Neuronal stem cell (in vitro differentiated cells): Measurements from ENCODE around the gene RAP1A.

Experiments used
- DNase-seq: peaks from one replicate; pipeline ENCODE4 v3.0.0-alpha.2; 2013; ENCODE audit warnings: low spot score
- H2AFZ ChIP-seq: one replicate; pipeline ENCODE4 v1.6.1; 2013; ENCODE audit warnings: mild to moderate bottlenecking, low read length, inconsistent platforms
- H2AK5ac ChIP-seq: 2 replicates; pipeline ENCODE4 v1.6.1; 2013; ENCODE audit warnings: low read depth, mild to moderate bottlenecking, inconsistent platforms, low read length, moderate library complexity, mixed read lengths
- H2BK120ac ChIP-seq: 2 replicates; pipeline ENCODE4 v1.6.1; 2013; ENCODE audit warnings: low read depth, mild to moderate bottlenecking, inconsistent platforms, low read length, moderate library complexity, mixed read lengths
- H2BK12ac ChIP-seq: one replicate; pipeline ENCODE4 v1.6.1; 2013; ENCODE audit warnings: low read length, inconsistent platforms
- H2BK15ac ChIP-seq: 2 replicates; pipeline ENCODE4 v1.6.1; 2013; ENCODE audit warnings: mild to moderate bottlenecking, low read length, inconsistent platforms, mixed read lengths
- H2BK5ac ChIP-seq: one replicate; pipeline ENCODE4 v1.6.1; 2013; ENCODE audit warnings: inconsistent platforms, mild to moderate bottlenecking, low read length, moderate library complexity
- H3K14ac ChIP-seq: one replicate; pipeline ENCODE4 v1.6.1; 2013; ENCODE audit warnings: low read length, inconsistent platforms
- H3K18ac ChIP-seq: 2 replicates; pipeline ENCODE4 v1.6.1; 2013; ENCODE audit warnings: low read length, inconsistent platforms
- H3K23ac ChIP-seq: 2 replicates; pipeline ENCODE4 v1.6.1; 2013; ENCODE audit warnings: low read depth, mild to moderate bottlenecking, mixed read lengths, low read length, inconsistent platforms; ENCODE audit not compliant: poor library complexity
- H3K27ac ChIP-seq: replicated peaks from 3 replicates; pipeline ENCODE4 v1.5.1; 2013; ENCODE audit warnings: low read length, inconsistent platforms
- H3K27me3 ChIP-seq, 3 experiments: 2 replicates each; pipeline ENCODE4 v1.6.1; 2013; ENCODE audit warnings: low read length in 3 of 3, mild to moderate bottlenecking in 2 of 3, inconsistent platforms in 1 of 3, low read depth in 1 of 3, mixed read lengths in 1 of 3, moderate library complexity in 1 of 3; ENCODE audit not compliant: control insufficient read depth in 3 of 3, insufficient read depth in 3 of 3
- H3K36me3 ChIP-seq, 2 donors: replicated peaks in 1 of 2; 2 replicates each; pipeline ENCODE4 v1.6.1; 2013; ENCODE audit warnings: low read length in 2 of 2; ENCODE audit not compliant: control insufficient read depth in 2 of 2, insufficient read depth in 2 of 2
- H3K4ac ChIP-seq: 2 replicates; pipeline ENCODE4 v1.6.1; 2013; ENCODE audit warnings: inconsistent platforms, mild to moderate bottlenecking, low read length, moderate library complexity
- H3K4me1 ChIP-seq, 2 donors: 1 replicate in 1 of 2; 2 replicates in 1 of 2; pipeline ENCODE4 v1.6.1; 2013; ENCODE audit warnings: low read length in 2 of 2, low read depth in 1 of 2; ENCODE audit not compliant: control insufficient read depth in 2 of 2, insufficient read depth in 1 of 2
- H3K4me2 ChIP-seq: one replicate; pipeline ENCODE4 v1.6.1; 2013; ENCODE audit warnings: mild to moderate bottlenecking, low read length, inconsistent platforms; ENCODE audit not compliant: insufficient read depth, poor library complexity, severe bottlenecking
- H3K4me3 ChIP-seq, 2 donors: 2 replicates each; pipeline ENCODE4 v1.5.1; 2013; ENCODE audit warnings: low read length in 2 of 2, mild to moderate bottlenecking in 2 of 2, inconsistent platforms in 1 of 2, moderate library complexity in 1 of 2
- H3K79me1 ChIP-seq: one replicate; pipeline ENCODE4 v1.6.1; 2013; ENCODE audit warnings: low read depth, mild to moderate bottlenecking, inconsistent platforms, low read length, moderate library complexity
- H3K9ac ChIP-seq: one replicate; pipeline ENCODE4 v1.6.1; 2013; ENCODE audit warnings: mild to moderate bottlenecking, low read depth, low read length, inconsistent platforms; ENCODE audit not compliant: poor library complexity
- H3K9me3 ChIP-seq, 2 donors: replicated peaks in 1 of 2; 2 replicates each; pipeline versions ENCODE3 to v1.6.1; 2013; ENCODE audit warnings: low read length in 2 of 2, mild to moderate bottlenecking in 2 of 2, inconsistent platforms in 1 of 2, low read depth in 1 of 2, mixed read lengths in 1 of 2, moderate library complexity in 1 of 2; ENCODE audit not compliant: control insufficient read depth in 2 of 2, insufficient read depth in 1 of 2
- H4K8ac ChIP-seq: one replicate; pipeline ENCODE4 v1.6.1; 2013; ENCODE audit warnings: low read depth, mild to moderate bottlenecking, inconsistent platforms, low read length, moderate library complexity
- H4K91ac ChIP-seq: one replicate; pipeline ENCODE4 v1.6.1; 2013; ENCODE audit warnings: low read length, low read depth, mild to moderate bottlenecking, inconsistent platforms; ENCODE audit not compliant: poor library complexity
- WGBS, 2 donors: extraction: QIAGEN DNeasy Blood & Tissue Kit; methylation state at CpG; one replicate each; pipeline ENCODE4 v1.1.7; 2013; ENCODE audit warnings: missing lambda C conversion rate in 2 of 2, mixed read lengths in 1 of 2; ENCODE audit not compliant: insufficient read length in 2 of 2, insufficient replicate concordance in 1 of 2; ENCODE audit errors: extremely low coverage in 2 of 2; 5-methylcytosine and 5-hydroxymethylcytosine counted together

RAP1A gene

GRCh38 chr1:111597426-111597825 is 22.2 kb upstream of the RAP1A start:
- Histone ChIP-seq H3K9ac (no peak overlapping the region), H2BK12ac (no peak overlapping the region), H3K4ac (no peak overlapping the region), H3K23ac (no peak overlapping the region), H4K8ac (no peak overlapping the region), H2AFZ (no peak overlapping the region), H3K36me3 (no peaks in the 10 kb centered on the region), H3K4me3 (no peak overlapping the region), H3K9me3 (no peaks in the 10 kb centered on the region), H4K91ac (no peak overlapping the region), H3K4me2 (no peak overlapping the region), H2BK120ac (no peak overlapping the region), H3K27ac (no peak overlapping the region), H3K27me3 (peaks cover 0 to 13% (median 0%) of the 10 kb centered on the region in 3 experiments), H2AK5ac (no peak overlapping the region), H3K18ac (no peak overlapping the region), H3K79me1 (no peaks in the 10 kb centered on the region), H2BK15ac (no peak overlapping the region), H3K4me1 (peaks cover 6 to 8% of the 10 kb centered on the region in 2 donors), H3K14ac (no peak overlapping the region), H2BK5ac (no peak overlapping the region)
- no peak for DNase-seq
- WGBS, 2 donors = no CpG with 5 or more reads among the region's 5 CpGs

GRCh38 chr1:111598544-111598943 is 21.0 kb upstream of the RAP1A start:
- Histone ChIP-seq H3K4me2 (no peak overlapping the region), H3K23ac (no peak overlapping the region), H3K27ac (no peak overlapping the region), H3K36me3 (no peaks in the 10 kb centered on the region), H3K9ac (no peak overlapping the region), H2AFZ (no peak overlapping the region), H3K27me3 (peaks cover 0 to 20% (median 0%) of the 10 kb centered on the region in 3 experiments), H2BK5ac (no peak overlapping the region), H4K91ac (no peak overlapping the region), H2BK120ac (no peak overlapping the region), H3K14ac (no peak overlapping the region), H3K18ac (no peak overlapping the region), H3K9me3 (no peaks in the 10 kb centered on the region), H2AK5ac (no peak overlapping the region), H2BK12ac (no peak overlapping the region), H3K79me1 (no peaks in the 10 kb centered on the region), H3K4me1 (no peaks in the 10 kb centered on the region), H3K4ac (no peak overlapping the region), H3K4me3 (no peak overlapping the region), H4K8ac (no peak overlapping the region), H2BK15ac (no peak overlapping the region)
- no CpG with 5 or more reads among the region's 6 CpGs for WGBS, 2 donors
- no peak for DNase-seq

GRCh38 chr1:111599781-111600693 is 19.6 kb upstream of the RAP1A start:
- H3K36me3 ChIP-seq = no peaks in the 10 kb centered on the region
- H3K23ac ChIP-seq = no peak overlapping the region
- peaks cover 0 to 26% (median 0%) of the 10 kb centered on the region in 3 experiments for H3K27me3 ChIP-seq
- H3K14ac ChIP-seq = no peak overlapping the region
- H3K4me3 ChIP-seq = no peak overlapping the region
- H4K8ac ChIP-seq = no peak overlapping the region
- H3K9ac ChIP-seq = no peak overlapping the region
- H2BK12ac ChIP-seq = no peak overlapping the region
- H2BK5ac ChIP-seq = no peak overlapping the region
- H3K4ac ChIP-seq = no peak overlapping the region
- H2AFZ ChIP-seq = no peak overlapping the region
- WGBS, 2 donors = no CpG with 5 or more reads among the region's 10 CpGs
- H2BK15ac ChIP-seq = no peak overlapping the region
- no peak overlapping the region for H3K27ac ChIP-seq
- H3K9me3 ChIP-seq = no peaks in the 10 kb centered on the region
- no peak overlapping the region for H2BK120ac ChIP-seq
- H3K4me1 ChIP-seq = no peaks in the 10 kb centered on the region
- no peaks in the 10 kb centered on the region for H3K79me1 ChIP-seq
- DNase-seq = no peak
- no peak overlapping the region for H4K91ac ChIP-seq
- H2AK5ac ChIP-seq = no peak overlapping the region
- no peak overlapping the region for H3K18ac ChIP-seq
- no peak overlapping the region for H3K4me2 ChIP-seq

- Histone ChIP-seq H3K4me2 (no peak overlapping the region), H3K18ac (no peak overlapping the region), H2BK12ac (no peak overlapping the region), H3K9me3 (no peaks in the 10 kb centered on the region), H3K79me1 (no peaks in the 10 kb centered on the region), H3K23ac (no peak overlapping the region), H2BK120ac (no peak overlapping the region), H3K4me3 (no peak overlapping the region), H2AK5ac (no peak overlapping the region), H2BK15ac (no peak overlapping the region), H4K8ac (no peak overlapping the region), H3K4me1 (no peaks in the 10 kb centered on the region), H3K36me3 (no peaks in the 10 kb centered on the region), H4K91ac (no peak overlapping the region), H3K14ac (no peak overlapping the region), H3K4ac (no peak overlapping the region), H2AFZ (no peak overlapping the region), H3K9ac (no peak overlapping the region), H3K27me3 (peaks cover 0 to 25% (median 0%) of the 10 kb centered on the region in 3 experiments), H3K27ac (no peak overlapping the region), H2BK5ac (no peak overlapping the region)
- no CpG with 5 or more reads among the region's 6 CpGs for WGBS, 2 donors
- no peak for DNase-seq
Measured at GRCh38 chr1:111600886-111601386, 18.7 kb upstream of the RAP1A start.
